AG04449 (cell line): ENCODE measurements around the gene DDX24.

Experiments
- CTCF ChIA-PET: fragments of 350-600 bp; formaldehyde crosslinking; extraction: SDS; loops from one replicate; lab custom pipeline; 2021; ENCODE audit warnings: antibody characterized with exemption; lab: Yijun Ruan, JAX
- POLR2A ChIA-PET: fragments of 400-600, 350-600 bp; formaldehyde crosslinking; extraction: SDS; loops from one replicate; lab custom pipeline; 2020; ENCODE audit warnings: antibody characterized with exemption, inconsistent platforms; lab: Yijun Ruan, JAX
- DNase-seq: peaks from one replicate; pipeline ENCODE4 v3.0.0-alpha.2; 2010; ENCODE audit warnings: low read depth, low spot score
- H3K4me3 ChIP-seq: 2 replicates; pipeline ENCODE4 v1.5.1; 2011; ENCODE audit warnings: low read depth, mild to moderate bottlenecking, control low read depth, low read length
- CTCF ChIP-seq: IDR thresholded peaks from one replicate; pipeline ENCODE4 v1.5.1; 2011; ENCODE audit warnings: mild to moderate bottlenecking, moderate library complexity, low read length, control low read depth, inconsistent platforms; ENCODE audit not compliant: insufficient read depth; ENCODE audit errors: missing control alignments

DDX24 gene

GRCh38 chr14:94046696-94047250 is 34.2 kb downstream of the DDX24 start:
- no peak overlapping the region for H3K4me3 ChIP-seq
- POLR2A ChIA-PET: no interaction called here
- TF ChIP-seq CTCF: no peak
- CTCF ChIA-PET: interaction anchor here (3.2 to 11.3 kb wide), 4 partner anchors 11 to 92 kb away, joined by 16 to 143 read pairs (median 82); no protein-coding TSS in a partner anchor
- DNase-seq: no peak

- CTCF ChIA-PET: interaction anchor here (1.3 to 11.3 kb wide), 3 partner anchors 10 to 93 kb away, joined by 7 to 143 read pairs (median 139); no protein-coding TSS in a partner anchor
- no peak for TF ChIP-seq CTCF
- POLR2A ChIA-PET: no interaction called here
Observed at GRCh38 chr14:94045563-94046345, 35.2 kb downstream of the DDX24 start.

GRCh38 chr14:94045101-94045500 is 35.9 kb downstream of the DDX24 start:
- H3K4me3 ChIP-seq: no peak overlapping the region
- no peak for TF ChIP-seq CTCF
- POLR2A ChIA-PET: no interaction called here
- CTCF ChIA-PET: interaction anchor here (1.1 to 11.3 kb wide), 4 partner anchors 10 to 93 kb away, joined by 3 to 143 read pairs (median 73); no protein-coding TSS in a partner anchor
- no peak for DNase-seq

More at GRCh38 chr14:94045563-94046345, 35.2 kb downstream of the DDX24 start:
- no peak overlapping the region for H3K4me3 ChIP-seq
- DNase-seq: no peak

- CTCF ChIA-PET: interaction anchor here (1.1 to 11.3 kb wide), 5 partner anchors 9 to 105 kb away, joined by 3 to 139 read pairs (median 7); no protein-coding TSS in a partner anchor
Observed at GRCh38 chr14:94044476-94045091, 36.4 kb downstream of the DDX24 start.

GRCh38 chr14:94043756-94044475 is 37.1 kb downstream of the DDX24 start:
- ChIA-PET POLR2A (no interaction called here), CTCF (interaction anchor here (1.1 to 11.3 kb wide), 5 partner anchors 8 to 104 kb away, joined by 3 to 139 read pairs (median 5); no protein-coding TSS in a partner anchor)
- TF ChIP-seq CTCF: no peak
- H3K4me3 ChIP-seq: no peak overlapping the region
- no peak for DNase-seq

More at GRCh38 chr14:94044476-94045091, 36.4 kb downstream of the DDX24 start:
- POLR2A ChIA-PET: no interaction called here
- DNase-seq: no peak
- no peak overlapping the region for H3K4me3 ChIP-seq
- no peak for TF ChIP-seq CTCF
